ENCODE data around the gene NDST3.

Gene NDST3

GRCh38 chr4:118190903-118191302 is 156.6 kb downstream of the NDST3 start:
- Mint-ChIP-seq H3K4me1 (no peaks in the 10 kb centered on the region), H3K4me3 (no peak overlapping the region), H3K27ac (no peak overlapping the region), H3K36me3 (ENCODE audit: low read depth) (no peaks in the 10 kb centered on the region), H3K9me3 (peaks cover 7% of the 10 kb centered on the region), H3K27me3 (ENCODE audit: low read depth, poor library complexity) (no peaks in the 10 kb centered on the region)
- TF ChIP-seq, protein P1, sequence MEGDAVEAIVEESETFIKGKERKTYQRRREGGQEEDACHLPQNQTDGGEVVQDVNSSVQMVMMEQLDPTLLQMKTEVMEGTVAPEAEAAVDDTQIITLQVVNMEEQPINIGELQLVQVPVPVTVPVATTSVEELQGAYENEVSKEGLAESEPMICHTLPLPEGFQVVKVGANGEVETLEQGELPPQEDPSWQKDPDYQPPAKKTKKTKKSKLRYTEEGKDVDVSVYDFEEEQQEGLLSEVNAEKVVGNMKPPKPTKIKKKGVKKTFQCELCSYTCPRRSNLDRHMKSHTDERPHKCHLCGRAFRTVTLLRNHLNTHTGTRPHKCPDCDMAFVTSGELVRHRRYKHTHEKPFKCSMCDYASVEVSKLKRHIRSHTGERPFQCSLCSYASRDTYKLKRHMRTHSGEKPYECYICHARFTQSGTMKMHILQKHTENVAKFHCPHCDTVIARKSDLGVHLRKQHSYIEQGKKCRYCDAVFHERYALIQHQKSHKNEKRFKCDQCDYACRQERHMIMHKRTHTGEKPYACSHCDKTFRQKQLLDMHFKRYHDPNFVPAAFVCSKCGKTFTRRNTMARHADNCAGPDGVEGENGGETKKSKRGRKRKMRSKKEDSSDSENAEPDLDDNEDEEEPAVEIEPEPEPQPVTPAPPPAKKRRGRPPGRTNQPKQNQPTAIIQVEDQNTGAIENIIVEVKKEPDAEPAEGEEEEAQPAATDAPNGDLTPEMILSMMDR (IDR thresholded peaks at IDR 0.05) = no peak
- DNase-seq = no peak

DNA sequence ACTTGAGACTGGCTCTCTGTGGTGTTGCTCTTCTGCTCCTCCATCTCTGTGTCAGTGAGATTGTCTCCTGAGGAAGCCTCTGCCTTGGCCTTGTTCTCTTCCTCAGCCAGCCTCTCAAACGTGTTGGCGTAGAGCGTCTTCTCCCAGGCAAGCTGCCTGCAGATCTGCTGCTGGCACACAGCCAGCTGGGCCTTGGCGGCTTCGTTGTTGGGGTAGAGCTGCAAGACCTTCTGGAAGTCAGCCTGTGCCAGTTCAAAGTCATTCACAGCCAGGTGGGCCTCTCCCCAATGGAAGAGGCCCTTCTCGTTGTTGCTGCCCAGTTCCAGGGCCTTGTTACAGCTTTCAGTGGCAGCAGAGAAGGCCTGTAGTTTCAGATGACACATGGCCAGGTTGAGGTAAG is 159.1 kb downstream of the NDST3 start:
- Mint-ChIP-seq H3K36me3 (ENCODE audit: low read depth) (no peaks in the 10 kb centered on the region), H3K4me1 (no peaks in the 10 kb centered on the region), H3K4me3 (no peak overlapping the region), H3K9me3 (peaks cover 11% of the 10 kb centered on the region), H3K27me3 (ENCODE audit: low read depth, poor library complexity) (no peaks in the 10 kb centered on the region), H3K27ac (no peak overlapping the region)
- no peak for DNase-seq
- TF ChIP-seq, protein P1 (IDR thresholded peaks at IDR 0.05) = no peak

DNA sequence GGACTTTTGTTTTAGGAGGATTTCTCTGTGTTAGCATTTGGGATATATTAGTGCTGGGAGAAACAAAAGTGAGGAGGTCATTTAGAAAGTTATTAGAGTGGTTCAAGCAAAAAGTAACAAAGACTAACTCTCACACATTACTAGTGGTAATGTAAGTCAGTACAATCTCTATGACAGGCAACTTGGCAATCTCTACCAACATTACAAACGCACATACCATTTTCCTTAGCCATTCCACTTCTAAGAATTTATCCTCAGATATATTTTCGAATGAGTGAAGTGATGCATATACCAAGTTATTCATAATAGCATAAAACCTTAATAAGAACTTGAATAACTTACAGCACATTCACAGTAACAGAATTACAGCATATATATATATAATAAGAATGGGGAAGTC is 172.3 kb downstream of the NDST3 start:
- Mint-ChIP-seq H3K4me3 (no peak overlapping the region), H3K36me3 (ENCODE audit: low read depth) (no peaks in the 10 kb centered on the region), H3K4me1 (no peaks in the 10 kb centered on the region), H3K27me3 (ENCODE audit: low read depth, poor library complexity) (no peaks in the 10 kb centered on the region), H3K9me3 (peaks cover 18% of the 10 kb centered on the region), H3K27ac (no peak overlapping the region)
- no peak for DNase-seq
- TF ChIP-seq, protein P1 (IDR thresholded peaks at IDR 0.05) = no peak

DNA sequence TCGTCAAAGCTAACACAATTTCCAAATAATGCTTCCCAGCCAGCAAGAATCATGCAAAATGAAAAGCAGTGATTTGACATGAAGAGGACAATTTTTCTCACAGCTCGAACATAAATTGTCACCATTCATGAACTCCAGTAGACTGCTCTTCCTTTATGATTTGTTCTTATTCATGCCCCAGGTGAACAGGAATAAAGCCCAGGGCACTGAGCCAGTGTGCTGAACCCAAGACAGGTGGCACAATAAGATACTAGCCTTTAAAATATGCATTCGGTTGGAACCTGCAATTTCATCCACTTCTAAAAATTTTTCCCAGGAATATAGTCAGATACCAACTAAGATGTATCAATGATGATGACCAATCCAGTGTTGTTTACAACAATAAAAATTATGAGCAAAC is 178.8 kb downstream of the NDST3 start:
- H3K4me1 Mint-ChIP-seq = no peaks in the 10 kb centered on the region
- H3K27ac Mint-ChIP-seq = no peak overlapping the region
- TF ChIP-seq, protein P1 (IDR thresholded peaks at IDR 0.05) = no peak
- no peak for DNase-seq
- H3K4me3 Mint-ChIP-seq = no peak overlapping the region
- no peaks in the 10 kb centered on the region for H3K27me3 Mint-ChIP-seq (ENCODE audit: low read depth, poor library complexity)
- H3K36me3 Mint-ChIP-seq (ENCODE audit: low read depth) = no peaks in the 10 kb centered on the region
- no peaks in the 10 kb centered on the region for H3K9me3 Mint-ChIP-seq

DNA sequence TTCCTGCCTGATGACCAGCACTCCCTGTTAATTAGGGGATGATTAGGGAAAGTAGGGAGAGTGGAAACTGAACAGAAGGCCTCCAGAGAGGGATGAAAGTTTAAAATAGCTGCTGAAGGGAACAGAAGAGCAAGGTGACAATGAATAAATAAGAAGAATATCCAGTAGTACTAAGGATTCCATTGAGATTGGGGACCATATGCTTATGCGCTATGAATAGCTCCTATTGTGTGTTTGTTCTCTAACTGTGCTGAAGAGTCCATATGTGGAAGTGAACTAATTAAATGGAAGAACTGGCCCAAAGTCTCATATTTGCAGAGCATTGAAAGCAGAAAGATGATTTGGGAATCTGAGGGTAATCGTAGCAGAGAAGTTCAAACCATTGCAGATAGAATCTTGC is 181.5 kb downstream of the NDST3 start:
- H3K4me1 Mint-ChIP-seq = no peaks in the 10 kb centered on the region
- no peaks in the 10 kb centered on the region for H3K9me3 Mint-ChIP-seq
- H3K4me3 Mint-ChIP-seq = no peak overlapping the region
- DNase-seq = no peak
- no peak overlapping the region for H3K27ac Mint-ChIP-seq
- H3K36me3 Mint-ChIP-seq (ENCODE audit: low read depth) = no peaks in the 10 kb centered on the region
- peaks cover 4% of the 10 kb centered on the region for H3K27me3 Mint-ChIP-seq (ENCODE audit: low read depth, poor library complexity)
- TF ChIP-seq, protein P1 (IDR thresholded peaks at IDR 0.05) = no peak

- peaks cover 4% of the 10 kb centered on the region for H3K27me3 Mint-ChIP-seq (ENCODE audit: low read depth, poor library complexity)
- no peaks in the 10 kb centered on the region for H3K4me1 Mint-ChIP-seq
- no peak overlapping the region for H3K27ac Mint-ChIP-seq
- no peak overlapping the region for H3K4me3 Mint-ChIP-seq
- TF ChIP-seq, protein P1 (IDR thresholded peaks at IDR 0.05) = no peak
- no peaks in the 10 kb centered on the region for H3K36me3 Mint-ChIP-seq (ENCODE audit: low read depth)
- no peak for DNase-seq
- H3K9me3 Mint-ChIP-seq = no peaks in the 10 kb centered on the region
These were observed 187.0 kb downstream of the NDST3 start for GRCh38 chr4:118221227-118221800.
